ENCODE results near the gene CADPS. TPM values are rescaled to one million over a fixed set of nuclear protein-coding genes. Genes with fewer than 3 reads are reported as not detected.

CADPS gene
- total and polyA plus RNA-seq, 2 experiments from 2014 or later = 2.8 to 8.1 TPM

DNA sequence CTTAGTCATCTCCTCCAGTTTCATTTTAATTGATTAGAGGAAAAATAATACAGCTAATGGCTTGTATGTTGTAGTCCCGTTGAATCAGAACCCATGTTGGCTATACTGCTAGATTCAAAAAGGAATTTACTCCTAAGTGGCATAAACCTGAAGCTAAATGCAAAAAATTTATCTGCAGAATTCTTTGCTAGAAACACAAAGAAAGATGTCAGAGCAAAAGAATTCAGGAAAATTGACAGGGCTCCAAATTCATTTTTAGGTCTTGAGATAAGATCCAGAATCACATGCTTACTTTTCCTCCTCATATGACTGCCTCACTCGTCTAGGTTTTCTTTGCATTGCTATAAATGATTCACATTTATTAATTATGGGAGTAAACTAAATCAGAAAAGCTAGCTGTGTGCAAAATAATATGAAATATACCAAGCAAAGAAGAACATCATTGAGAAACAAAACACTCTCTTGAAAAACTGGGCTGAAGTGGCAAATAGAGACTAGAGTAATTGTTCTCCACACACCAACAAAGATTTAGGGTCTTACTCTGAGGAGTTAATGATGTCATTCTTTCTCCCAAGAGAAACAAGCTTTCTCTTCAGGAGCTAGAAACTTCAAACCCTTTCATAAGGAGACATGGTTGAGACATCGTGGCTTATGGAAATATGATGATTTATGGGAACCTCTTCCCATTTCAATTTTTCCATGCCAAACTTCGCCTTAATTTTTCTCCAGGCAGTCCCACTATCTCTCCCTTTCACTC, 407.1 kb downstream of the CADPS start:
- Histone ChIP-seq H3K9me3 (ENCODE audit: low read depth) (no peaks in the 10 kb centered on the region), H3K4me1 (ENCODE audit: insufficient read depth) (no peaks in the 10 kb centered on the region), H2AFZ (no peak overlapping the region), H3K36me3 (replicated peaks; ENCODE audit: insufficient read depth, low read depth) (no peaks in the 10 kb centered on the region), H3K4me3 (no peak overlapping the region), H3K27ac (no peak overlapping the region), H4K20me1 (ENCODE audit: insufficient read depth, poor library complexity, severe bottlenecking) (no peaks in the 10 kb centered on the region), H3K4me2 (no peak overlapping the region), H3K27me3 (peaks cover 3% of the 10 kb centered on the region), H3K9me2 (replicated peaks; ENCODE audit: insufficient read depth) (no peaks in the 10 kb centered on the region), H3K79me2 (no peaks in the 10 kb centered on the region)
- no peak for DNase-seq (ENCODE audit: low spot score)
- 84% methylated on average over 4 of the region's 4 CpGs for WGBS (ENCODE audit: low lambda C conversion rate, missing lambda C conversion rate)
- TF ChIP-seq, protein P1, sequence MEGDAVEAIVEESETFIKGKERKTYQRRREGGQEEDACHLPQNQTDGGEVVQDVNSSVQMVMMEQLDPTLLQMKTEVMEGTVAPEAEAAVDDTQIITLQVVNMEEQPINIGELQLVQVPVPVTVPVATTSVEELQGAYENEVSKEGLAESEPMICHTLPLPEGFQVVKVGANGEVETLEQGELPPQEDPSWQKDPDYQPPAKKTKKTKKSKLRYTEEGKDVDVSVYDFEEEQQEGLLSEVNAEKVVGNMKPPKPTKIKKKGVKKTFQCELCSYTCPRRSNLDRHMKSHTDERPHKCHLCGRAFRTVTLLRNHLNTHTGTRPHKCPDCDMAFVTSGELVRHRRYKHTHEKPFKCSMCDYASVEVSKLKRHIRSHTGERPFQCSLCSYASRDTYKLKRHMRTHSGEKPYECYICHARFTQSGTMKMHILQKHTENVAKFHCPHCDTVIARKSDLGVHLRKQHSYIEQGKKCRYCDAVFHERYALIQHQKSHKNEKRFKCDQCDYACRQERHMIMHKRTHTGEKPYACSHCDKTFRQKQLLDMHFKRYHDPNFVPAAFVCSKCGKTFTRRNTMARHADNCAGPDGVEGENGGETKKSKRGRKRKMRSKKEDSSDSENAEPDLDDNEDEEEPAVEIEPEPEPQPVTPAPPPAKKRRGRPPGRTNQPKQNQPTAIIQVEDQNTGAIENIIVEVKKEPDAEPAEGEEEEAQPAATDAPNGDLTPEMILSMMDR (IDR thresholded peaks at IDR 0.05; ENCODE audit: poor library complexity) = no peak
- TF ChIP-seq EZH2phosphoT487 (IDR thresholded peaks at IDR 0.05; ENCODE audit: low read depth, severe bottlenecking, unreplicated experiment) (no peak), EZH2 (IDR thresholded peaks at IDR 0.05; ENCODE audit: borderline replicate concordance) (no peak)

DNA sequence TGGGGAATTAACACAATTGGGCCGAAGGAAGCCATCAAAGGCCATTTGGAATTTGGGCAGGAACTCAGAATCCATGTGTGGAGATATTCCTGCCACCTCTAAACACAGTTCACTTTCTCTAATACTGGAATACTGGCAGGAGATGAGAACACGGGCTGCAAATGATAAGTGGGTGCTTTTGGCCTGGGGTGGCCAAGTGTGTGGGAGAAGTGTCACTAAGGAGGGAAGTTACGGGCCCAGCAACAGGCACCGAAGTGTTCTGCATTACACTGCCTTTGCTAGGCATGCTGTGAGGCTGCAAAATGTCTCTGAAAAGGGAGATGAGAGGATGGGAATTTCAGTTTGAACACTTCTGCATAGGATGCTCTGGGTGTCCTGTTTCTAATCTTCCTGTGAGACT, 412.4 kb downstream of the CADPS start:
- H3K79me2 ChIP-seq = no peaks in the 10 kb centered on the region
- no peaks in the 10 kb centered on the region for H4K20me1 ChIP-seq (ENCODE audit: insufficient read depth, poor library complexity, severe bottlenecking)
- no peak overlapping the region for H3K27ac ChIP-seq
- H3K4me2 ChIP-seq = no peak overlapping the region
- no peak overlapping the region for H2AFZ ChIP-seq
- no peak for DNase-seq (ENCODE audit: low spot score)
- no peaks in the 10 kb centered on the region for H3K4me1 ChIP-seq (ENCODE audit: insufficient read depth)
- no peak for TF ChIP-seq EZH2phosphoT487 (IDR thresholded peaks at IDR 0.05; ENCODE audit: low read depth, severe bottlenecking, unreplicated experiment)
- TF ChIP-seq, protein P1 (IDR thresholded peaks at IDR 0.05; ENCODE audit: poor library complexity) = no peak
- no peak for TF ChIP-seq EZH2 (IDR thresholded peaks at IDR 0.05; ENCODE audit: borderline replicate concordance)
- H3K9me2 ChIP-seq (replicated peaks; ENCODE audit: insufficient read depth) = no peaks in the 10 kb centered on the region
- H3K36me3 ChIP-seq (replicated peaks; ENCODE audit: insufficient read depth, low read depth) = no peaks in the 10 kb centered on the region
- no peaks in the 10 kb centered on the region for H3K9me3 ChIP-seq (ENCODE audit: low read depth)
- H3K27me3 ChIP-seq = peaks cover 3% of the 10 kb centered on the region
- 93% methylated on average over 4 of the region's 4 CpGs for WGBS (ENCODE audit: low lambda C conversion rate, missing lambda C conversion rate)
- no peak overlapping the region for H3K4me3 ChIP-seq

DNA sequence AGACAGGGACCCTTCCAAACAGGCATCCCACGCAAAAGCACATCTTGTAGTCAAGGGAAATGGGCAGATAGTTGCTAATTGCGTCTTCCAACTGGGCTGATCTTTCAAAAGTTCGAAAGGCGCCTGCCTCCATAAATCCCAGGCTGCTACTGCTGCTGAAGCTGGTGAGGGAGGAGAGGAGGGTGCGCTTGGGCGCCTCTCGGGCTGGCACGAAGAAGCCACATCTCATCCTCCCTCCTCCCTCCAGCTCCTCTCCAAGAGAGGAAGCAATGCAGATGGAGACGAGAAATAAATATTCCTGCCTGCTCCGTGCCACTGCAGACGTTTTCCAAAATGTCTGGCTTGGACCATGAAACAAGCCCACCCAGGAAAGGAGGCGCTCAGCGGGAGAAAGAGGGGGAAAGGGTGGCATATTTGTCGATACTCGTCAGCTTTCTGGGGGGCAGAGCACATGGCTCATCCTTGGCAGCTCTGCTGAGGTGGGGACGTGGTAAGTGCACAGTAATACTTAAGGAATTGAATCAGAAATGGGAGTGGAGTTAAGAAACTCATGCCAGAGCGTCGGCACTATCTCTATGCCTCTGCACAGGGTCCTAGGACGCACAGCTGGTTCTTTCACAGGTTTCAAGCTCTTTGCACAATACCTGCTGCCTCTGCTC, 413.0 kb downstream of the CADPS start:
- Histone ChIP-seq H3K27ac (no peak overlapping the region), H2AFZ (no peak overlapping the region), H3K79me2 (no peaks in the 10 kb centered on the region), H3K4me3 (no peak overlapping the region), H3K4me2 (no peak overlapping the region), H4K20me1 (ENCODE audit: insufficient read depth, poor library complexity, severe bottlenecking) (no peaks in the 10 kb centered on the region), H3K27me3 (no peaks in the 10 kb centered on the region), H3K9me3 (ENCODE audit: low read depth) (no peaks in the 10 kb centered on the region), H3K9me2 (replicated peaks; ENCODE audit: insufficient read depth) (no peaks in the 10 kb centered on the region), H3K4me1 (ENCODE audit: insufficient read depth) (no peaks in the 10 kb centered on the region), H3K36me3 (replicated peaks; ENCODE audit: insufficient read depth, low read depth) (no peaks in the 10 kb centered on the region)
- WGBS (ENCODE audit: low lambda C conversion rate, missing lambda C conversion rate) = 91% methylated on average over 19 of the region's 19 CpGs
- no peak for TF ChIP-seq EZH2 (IDR thresholded peaks at IDR 0.05; ENCODE audit: borderline replicate concordance)
- TF ChIP-seq EZH2phosphoT487 (IDR thresholded peaks at IDR 0.05; ENCODE audit: low read depth, severe bottlenecking, unreplicated experiment) = no peak
- TF ChIP-seq, protein P1 (IDR thresholded peaks at IDR 0.05; ENCODE audit: poor library complexity) = no peak
- DNase-seq (ENCODE audit: low spot score) = no peak

Data from hepatocyte (in vitro differentiated cells).